GM18526 (cell line): ENCODE data around the gene SAP130.

ENCODE experiments used
- POLR2A ChIP-seq: IDR thresholded peaks from 3 replicates; pipeline ENCODE4 v1.6.1; 2011; ENCODE audit not compliant: insufficient read length; ENCODE audit errors: extremely low read depth

SAP130 gene

DNA sequence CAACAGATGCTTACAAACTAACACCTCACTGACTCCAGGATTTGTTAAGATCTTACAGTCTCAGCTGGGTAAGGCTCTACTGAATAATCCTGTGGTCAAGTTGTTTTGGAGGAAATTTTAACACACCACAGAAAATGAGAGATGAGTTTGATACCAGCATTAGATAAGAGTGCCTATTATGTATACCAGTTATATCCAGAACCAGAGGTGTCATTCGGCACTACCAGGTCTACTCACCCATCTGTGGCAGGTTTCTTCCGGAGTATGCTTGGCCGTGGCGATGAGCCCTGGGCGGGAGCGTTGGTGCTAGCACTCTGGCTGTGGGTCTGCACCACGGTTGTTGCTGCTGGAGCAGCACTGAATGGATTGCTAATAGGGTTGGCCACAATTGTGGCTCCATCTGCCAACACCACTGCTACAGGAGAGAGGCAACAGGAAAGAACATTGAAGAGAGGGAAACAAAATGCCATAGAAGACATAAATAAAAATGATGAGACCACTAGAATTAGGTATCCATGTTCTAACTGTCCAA is 41.2 kb downstream of the SAP130 start:
- no peak for TF ChIP-seq POLR2A

DNA sequence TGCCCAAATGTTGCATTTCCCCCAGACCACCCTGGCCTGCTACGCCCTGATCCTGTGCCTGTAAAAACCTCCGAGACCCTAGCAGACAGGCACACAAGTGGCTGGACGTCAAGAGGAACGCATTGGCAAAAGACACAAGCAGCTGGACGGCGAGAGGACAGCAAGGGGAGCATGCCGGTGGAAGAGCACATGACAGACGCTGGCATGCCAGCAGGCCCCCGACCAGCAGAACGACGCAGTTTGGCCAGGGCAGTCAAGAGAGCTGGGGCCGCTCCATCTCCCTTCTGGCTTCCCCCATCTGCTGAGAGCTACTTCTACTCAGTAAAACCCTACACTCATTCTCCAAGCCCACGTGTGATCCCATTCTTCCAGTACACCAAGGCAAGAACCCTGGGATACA is 42.1 kb downstream of the SAP130 start:
- TF ChIP-seq POLR2A, result no peak

DNA sequence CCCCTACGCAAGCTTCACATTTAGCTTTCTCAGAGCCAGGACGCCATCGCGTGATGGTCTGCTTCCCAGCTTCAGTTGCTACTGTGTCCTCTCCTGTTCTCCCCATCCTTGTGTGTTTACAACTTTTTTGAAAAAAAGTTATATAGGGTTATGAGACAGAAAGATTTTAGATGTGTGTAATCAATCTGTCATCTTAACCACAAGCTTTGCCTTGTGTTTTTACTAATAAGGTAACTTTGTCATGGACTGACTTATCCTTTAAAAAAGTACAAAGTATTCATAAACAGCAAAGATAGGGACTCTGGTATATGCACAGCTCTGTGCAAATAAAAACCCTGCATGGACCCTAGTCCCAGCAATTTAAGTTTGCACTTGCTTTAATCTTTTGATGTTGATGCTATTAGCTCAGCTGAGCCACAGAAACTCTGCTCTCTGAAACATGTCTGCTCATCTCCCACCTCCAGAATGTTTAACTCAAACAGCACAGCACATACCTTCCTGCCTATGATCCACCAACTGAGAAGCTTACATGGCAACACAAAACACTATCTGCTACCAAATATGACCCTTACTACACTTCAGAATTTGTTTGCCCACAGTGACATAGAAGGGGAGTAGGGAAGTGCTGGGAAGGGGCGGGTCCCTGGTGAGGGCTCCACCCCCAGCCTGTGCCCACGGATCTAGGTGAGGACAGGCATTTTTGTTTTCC is 42.7 kb downstream of the SAP130 start:
- no peak for TF ChIP-seq POLR2A

DNA sequence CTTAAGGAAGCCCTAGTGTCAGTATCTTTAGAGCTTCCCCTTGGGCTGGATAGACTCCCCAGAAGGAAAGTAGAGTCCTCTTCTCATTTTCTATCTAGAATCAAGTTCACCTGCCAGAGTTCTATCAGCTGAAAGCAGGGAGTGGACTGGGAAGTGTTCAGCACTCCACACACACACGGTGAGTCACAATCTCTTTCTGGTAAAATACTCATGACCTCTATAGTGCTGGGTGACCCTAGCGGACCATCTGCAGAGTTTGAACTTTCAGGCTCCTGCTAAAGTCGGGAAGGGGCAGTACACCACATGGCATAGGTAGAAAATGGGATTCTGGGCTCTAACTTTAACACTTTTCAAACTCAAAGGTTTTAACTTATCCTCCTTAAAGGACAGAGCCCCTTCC is 43.3 kb downstream of the SAP130 start:
- TF ChIP-seq POLR2A, result no peak

DNA sequence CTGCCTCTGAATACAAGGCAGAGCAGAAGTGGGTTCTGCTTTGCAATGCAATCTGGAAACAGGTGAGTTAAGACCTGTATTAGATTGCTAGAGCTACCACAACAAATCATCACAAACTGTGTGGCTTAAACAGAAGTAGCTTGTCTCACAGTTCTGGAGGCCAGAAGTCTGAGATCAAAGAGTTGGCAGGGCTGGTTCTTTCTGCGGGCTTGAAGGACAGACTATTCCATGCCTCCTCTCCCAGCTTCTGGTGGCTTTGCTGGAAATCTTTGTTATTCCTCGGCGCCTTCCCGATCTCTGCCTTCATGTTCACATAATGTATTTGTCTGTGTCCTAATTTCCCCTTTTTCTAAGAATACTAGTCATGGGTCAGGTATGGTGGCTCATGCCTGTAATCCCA is 58.4 kb downstream of the SAP130 start:
- TF ChIP-seq POLR2A, result no peak

DNA sequence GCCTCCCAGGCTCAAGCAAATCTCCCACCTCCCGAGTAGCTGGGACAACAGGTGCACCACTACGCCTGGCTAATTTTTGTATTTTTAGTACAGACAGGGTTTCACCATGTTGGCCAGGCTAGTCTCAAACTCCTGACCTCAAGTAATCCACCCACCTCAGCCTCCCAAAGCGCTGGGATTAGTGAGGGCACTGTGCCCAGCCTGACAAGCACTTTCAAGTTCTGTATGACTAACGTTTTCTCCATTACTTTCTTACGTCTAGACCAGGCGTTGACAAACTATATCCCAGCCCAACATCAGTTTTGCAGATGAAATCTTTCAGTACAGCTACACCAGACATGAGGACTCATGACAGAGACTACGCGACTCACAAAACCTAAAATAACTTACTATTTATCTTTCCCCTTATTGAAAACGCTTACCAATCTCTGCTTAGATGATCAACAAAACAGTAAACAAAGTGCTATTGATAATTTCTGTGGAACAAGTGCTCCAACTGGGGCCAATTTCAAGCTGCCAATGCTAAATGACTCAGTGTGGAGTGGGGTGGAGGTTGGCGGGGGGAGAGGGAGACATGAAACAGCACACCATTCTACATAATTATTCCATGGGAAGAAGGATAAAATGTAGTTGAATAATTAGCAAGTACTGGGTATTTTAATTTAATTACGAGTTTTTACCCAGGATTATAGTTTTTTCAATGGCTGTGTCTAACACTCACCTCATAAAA is 59.1 kb downstream of the SAP130 start:
- TF ChIP-seq POLR2A, result no peak

DNA sequence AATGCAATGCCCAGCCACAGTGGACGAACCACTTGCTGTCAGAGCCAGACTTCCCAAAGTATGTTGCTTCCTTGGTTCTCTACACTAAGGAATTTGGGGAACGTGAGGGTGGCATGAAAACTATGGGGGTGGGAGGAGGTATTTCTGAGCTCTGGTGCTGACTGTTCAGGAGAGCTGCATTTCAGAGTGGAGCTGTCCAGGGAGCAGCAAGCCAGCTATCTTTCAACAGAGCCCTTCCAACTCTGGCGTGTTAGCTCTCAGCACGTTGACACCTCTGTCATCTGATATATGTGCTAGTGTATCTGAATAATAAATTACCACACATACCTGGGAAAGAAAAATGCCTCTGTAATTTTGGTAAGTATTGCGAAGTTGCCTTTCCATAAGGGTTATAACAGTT is 66.1 kb downstream of the SAP130 start:
- no peak for TF ChIP-seq POLR2A

DNA sequence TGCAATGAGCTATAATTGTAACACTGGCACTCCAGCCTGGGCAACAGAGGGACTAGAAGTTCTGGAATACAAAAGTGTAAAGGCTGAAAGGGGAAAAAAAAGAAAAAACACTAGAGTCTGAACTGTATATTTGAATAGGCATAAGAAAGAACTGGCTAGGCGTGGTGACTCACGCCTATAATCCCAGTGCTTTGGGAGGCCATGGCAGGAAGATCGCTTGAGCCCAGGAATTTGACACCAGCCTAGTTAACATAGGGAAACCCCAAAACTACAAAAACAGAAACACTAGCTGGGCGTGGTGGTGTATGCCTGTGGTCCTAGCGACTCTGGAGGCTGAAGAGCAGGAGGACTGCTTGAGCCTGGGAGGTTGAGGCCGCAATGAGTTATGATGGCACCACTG is 70.6 kb downstream of the SAP130 start:
- no peak for TF ChIP-seq POLR2A

DNA sequence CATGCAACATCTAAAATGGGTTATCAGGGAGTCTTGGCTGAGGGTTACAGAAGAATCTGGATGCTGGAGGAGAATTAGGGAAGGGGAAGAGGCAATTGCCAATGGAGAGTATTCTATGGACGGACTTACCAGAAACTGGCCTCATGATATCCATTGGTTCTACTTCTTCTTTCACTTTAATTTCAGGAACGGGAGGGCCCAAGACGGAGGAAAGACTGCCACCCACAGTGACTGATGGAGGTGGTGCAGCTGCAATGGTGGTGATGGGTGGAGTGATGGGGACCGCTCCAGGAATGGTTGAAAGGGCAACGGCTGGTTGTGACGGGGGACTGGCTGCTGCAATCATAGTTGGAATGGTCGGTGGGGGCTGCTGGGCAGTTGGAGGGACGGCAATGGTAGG is 73.0 kb downstream of the SAP130 start:
- TF ChIP-seq POLR2A, result no peak

DNA sequence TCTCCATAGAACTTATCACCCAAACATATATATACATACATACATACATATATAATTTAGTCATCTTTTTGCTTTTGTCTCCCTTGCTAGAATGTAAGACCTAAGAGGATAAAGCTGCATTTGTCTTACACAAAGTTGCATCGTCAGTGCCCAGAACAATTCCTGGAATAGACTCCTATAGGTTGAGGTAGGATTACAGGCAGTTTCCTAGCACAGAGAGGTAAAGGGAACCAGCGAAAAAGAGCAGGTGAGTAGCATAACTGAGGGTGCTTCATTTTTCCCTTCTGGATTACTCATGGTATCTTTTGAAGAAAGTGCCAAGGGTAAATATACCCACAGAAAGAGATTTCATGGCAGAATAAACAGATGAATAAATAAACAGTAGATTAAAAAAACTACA is 74.0 kb downstream of the SAP130 start:
- no peak for TF ChIP-seq POLR2A

DNA sequence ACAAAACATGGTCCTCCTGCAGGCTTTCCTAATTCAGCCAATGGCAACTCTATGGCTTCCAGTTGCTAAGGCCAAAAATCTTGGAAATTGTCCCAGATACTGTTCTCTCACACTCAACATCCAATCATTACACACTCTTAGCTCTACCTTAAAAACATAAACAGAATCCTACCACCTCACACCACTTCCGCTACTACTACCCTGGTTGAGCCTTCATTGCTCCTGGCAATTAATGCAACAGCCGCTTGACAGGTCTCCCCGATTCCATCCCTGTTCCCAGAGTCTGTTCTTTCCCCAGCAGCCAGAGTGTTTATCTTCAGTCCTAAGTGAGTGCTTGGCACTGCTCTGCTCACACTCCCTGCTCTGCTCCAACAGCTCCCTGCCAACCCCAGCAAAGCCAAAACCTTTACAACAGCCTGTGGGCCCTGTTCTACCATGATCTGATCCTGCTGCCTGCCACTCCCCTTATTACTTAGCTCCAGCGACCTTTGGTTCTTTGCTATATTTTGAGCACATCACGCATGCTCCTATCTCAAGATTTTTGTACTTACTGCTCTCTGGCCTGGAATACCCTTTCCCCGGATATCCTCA is 74.6 kb downstream of the SAP130 start:
- no peak for TF ChIP-seq POLR2A

DNA sequence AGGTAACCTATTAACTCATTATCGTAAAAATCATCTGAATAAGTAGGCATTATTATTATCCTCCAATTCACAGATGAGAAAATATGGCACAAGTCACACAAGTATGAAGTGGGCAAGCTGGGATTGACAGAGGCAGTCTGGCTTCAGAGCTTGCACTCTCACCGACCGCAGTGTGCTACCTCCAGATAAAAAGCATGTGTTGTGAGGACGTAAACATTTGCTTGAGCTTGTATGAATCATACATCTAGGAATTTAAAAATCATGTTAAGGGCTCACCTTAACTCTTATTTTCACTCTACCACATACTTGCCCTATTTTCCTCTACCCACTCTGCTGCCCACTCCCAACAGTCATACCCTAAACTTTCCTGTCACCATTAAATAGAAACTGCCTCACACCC is 76.8 kb downstream of the SAP130 start:
- TF ChIP-seq POLR2A, result no peak

DNA sequence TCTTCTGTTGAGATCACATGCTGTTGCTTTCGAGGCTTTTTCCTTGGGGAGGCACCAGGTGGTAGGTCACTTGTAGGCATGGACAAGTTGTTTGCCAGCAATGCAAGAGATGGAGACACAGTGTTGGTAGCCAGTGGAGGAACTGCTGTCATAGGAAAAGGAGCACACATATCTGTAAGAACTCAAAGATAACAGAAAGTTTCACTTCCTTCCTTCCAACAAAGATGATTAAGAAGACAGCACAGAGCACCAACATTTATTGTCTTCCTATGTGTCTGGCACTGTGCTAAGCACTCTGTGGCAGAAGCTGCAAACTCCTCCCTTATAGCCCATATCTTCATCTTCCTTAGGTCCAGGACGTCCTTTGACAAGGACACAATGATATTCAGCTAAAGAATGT is 77.6 kb downstream of the SAP130 start:
- TF ChIP-seq POLR2A, result no peak

DNA sequence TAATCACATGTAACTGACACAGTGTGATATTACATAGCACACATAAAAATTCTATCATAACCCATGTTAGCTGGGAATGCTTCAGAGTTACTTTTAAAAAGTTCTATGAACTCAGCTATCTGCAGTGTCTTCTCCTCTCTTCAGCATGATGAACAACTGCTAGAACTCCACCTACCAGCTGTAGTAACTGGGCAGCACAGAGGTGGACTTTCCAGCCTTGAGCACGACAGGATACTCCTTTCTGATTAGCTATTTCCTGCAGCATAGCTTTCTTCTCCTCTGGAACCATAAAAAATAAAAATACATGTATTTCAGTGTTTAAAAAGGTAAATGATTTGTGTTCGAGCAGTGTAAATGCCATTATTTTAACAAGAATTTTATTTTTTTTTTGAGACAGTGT is 82.6 kb downstream of the SAP130 start:
- no peak for TF ChIP-seq POLR2A

DNA sequence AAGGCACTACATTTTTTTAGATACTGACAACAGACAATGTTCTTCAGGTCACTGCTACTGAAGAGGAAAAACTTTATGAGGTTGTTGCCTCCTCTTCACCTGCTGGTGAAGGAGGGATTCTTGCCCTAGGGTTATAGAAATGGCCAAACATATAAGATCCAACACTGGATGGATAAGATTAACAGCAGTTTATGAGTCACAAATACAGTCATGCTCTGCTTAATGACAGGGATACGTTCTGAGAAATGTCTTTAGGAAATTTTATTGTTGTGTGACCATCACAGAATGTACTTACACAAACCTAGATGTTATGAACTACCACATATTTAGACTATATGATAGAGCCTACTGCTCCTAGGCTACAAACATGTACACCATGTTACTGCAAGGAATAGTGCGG is 84.7 kb downstream of the SAP130 start:
- no peak for TF ChIP-seq POLR2A

DNA sequence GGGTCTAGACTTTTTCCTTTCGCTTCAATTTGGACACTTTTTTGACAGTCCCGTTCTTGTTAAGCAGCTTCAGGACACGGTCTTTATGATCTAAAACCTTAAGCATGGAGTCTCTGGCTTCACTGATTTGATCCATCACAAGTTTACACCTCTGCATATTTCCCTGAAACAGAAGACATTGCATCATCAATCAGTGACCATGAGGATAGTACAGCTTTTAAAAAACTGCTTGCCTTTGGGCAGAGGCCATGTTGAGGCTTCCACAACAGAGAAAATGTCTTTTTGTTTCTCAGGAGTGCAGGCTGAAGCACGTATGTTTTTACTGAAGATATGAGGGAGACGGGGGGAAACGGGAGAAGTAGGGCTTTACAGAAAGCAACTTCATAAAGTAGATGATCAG is 85.9 kb downstream of the SAP130 start:
- no peak for TF ChIP-seq POLR2A
